Esophagus muscularis mucosa (tissue), 4 donors: ENCODE data around the gene CREB3L2.

Experiments used
- EP300 ChIP-seq: sonication (generic); formaldehyde crosslinking; IDR thresholded peaks from one replicate; pipeline ENCODE4 v1.6.1; 2017; ENCODE audit warnings: antibody characterized with exemption
- POLR2AphosphoS5 ChIP-seq, 2 donors: sonication (generic); formaldehyde crosslinking; IDR thresholded peaks; one replicate each; pipeline ENCODE4 v1.6.1; 2017; ENCODE audit warnings: antibody characterized with exemption in 2 of 2
- TF ChIP-seq, protein P1 (sequence below), 3 experiments: fragments of 200-600 bp in 2 of 3; fragments of 450-650 bp in 1 of 3; sonication (generic) in 2 of 3; IDR thresholded peaks; one replicate each; pipeline ENCODE4 v1.5.1; 2017 to 2019; ENCODE audit warnings: antibody characterized with exemption in 3 of 3, mild to moderate bottlenecking in 2 of 3, moderate library complexity in 1 of 3

DNA sequence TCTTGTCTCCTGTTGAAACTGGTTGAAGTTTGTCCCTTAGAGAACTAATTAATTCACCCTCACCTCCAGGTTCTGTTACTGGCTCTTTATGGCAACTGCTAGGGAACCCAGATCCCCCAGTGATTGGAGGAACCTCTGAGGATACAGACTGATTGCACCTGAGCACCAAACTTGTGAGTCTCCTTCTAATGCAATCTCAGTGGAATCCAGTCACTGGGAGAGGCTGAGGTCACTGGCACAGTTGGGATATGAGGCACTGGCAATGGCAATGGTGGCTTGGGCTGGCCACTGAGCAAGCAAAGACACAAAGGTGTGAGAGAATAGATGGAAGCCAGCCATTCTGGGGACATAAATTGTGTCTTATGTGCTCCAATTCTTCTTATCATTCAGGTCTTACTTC lies 149.8 kb downstream of the CREB3L2 start:
- TF ChIP-seq, protein P1, sequence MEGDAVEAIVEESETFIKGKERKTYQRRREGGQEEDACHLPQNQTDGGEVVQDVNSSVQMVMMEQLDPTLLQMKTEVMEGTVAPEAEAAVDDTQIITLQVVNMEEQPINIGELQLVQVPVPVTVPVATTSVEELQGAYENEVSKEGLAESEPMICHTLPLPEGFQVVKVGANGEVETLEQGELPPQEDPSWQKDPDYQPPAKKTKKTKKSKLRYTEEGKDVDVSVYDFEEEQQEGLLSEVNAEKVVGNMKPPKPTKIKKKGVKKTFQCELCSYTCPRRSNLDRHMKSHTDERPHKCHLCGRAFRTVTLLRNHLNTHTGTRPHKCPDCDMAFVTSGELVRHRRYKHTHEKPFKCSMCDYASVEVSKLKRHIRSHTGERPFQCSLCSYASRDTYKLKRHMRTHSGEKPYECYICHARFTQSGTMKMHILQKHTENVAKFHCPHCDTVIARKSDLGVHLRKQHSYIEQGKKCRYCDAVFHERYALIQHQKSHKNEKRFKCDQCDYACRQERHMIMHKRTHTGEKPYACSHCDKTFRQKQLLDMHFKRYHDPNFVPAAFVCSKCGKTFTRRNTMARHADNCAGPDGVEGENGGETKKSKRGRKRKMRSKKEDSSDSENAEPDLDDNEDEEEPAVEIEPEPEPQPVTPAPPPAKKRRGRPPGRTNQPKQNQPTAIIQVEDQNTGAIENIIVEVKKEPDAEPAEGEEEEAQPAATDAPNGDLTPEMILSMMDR (IDR thresholded peaks at IDR 0.05): no peak
- no peak for TF ChIP-seq POLR2AphosphoS5 (IDR thresholded peaks at IDR 0.05)
- no peak for TF ChIP-seq EP300
